Ramos (cell line): ENCODE data around the gene HRH2.

ENCODE experiments used
- in situ Hi-C: fragments of 300-500 bp; cut with MboI; formaldehyde crosslinking; loops from one replicate; pipeline ENCODE4 v1.14.3; 2022; ENCODE audit warnings: low sequenced_read_pairs; ENCODE audit not compliant: unreplicated experiment

HRH2 gene

GRCh38 chr5:175671013-175671412 is 13.1 kb downstream of the HRH2 start:
- in situ Hi-C loops: no loop called here

- in situ Hi-C loops: no loop called here
These were observed 15.2 kb downstream of the HRH2 start for GRCh38 chr5:175672976-175673648.

- in situ Hi-C loops: no loop called here
These were observed 17.0 kb downstream of the HRH2 start for GRCh38 chr5:175674731-175675346.

- in situ Hi-C loops: no loop called here
These were observed 18.0 kb downstream of the HRH2 start for GRCh38 chr5:175675873-175676272.

GRCh38 chr5:175677571-175677970 is 19.7 kb downstream of the HRH2 start:
- in situ Hi-C loops: no loop called here

- in situ Hi-C loops: no loop called here
These were observed 20.2 kb downstream of the HRH2 start for GRCh38 chr5:175678074-175678473.

GRCh38 chr5:175679411-175679810 is 21.5 kb downstream of the HRH2 start:
- in situ Hi-C loops: no loop called here

GRCh38 chr5:175680020-175680419 is 22.1 kb downstream of the HRH2 start:
- in situ Hi-C loops: no loop called here

- in situ Hi-C loops: no loop called here
These were observed 22.6 kb downstream of the HRH2 start for GRCh38 chr5:175680463-175680862.

- in situ Hi-C loops: no loop called here
These were observed 23.4 kb downstream of the HRH2 start for GRCh38 chr5:175681045-175681967.

- in situ Hi-C loops: no loop called here
These were observed 24.1 kb downstream of the HRH2 start for GRCh38 chr5:175681968-175682340.

GRCh38 chr5:175682664-175683063 is 24.8 kb downstream of the HRH2 start:
- in situ Hi-C loops: no loop called here

GRCh38 chr5:175683231-175683630 is 25.4 kb downstream of the HRH2 start:
- in situ Hi-C loops: no loop called here

GRCh38 chr5:175683921-175684320 is 26.1 kb downstream of the HRH2 start:
- in situ Hi-C loops: no loop called here

GRCh38 chr5:175684931-175685330 is 27.1 kb downstream of the HRH2 start:
- in situ Hi-C loops: no loop called here

GRCh38 chr5:175685701-175686350 is 28.0 kb downstream of the HRH2 start:
- in situ Hi-C loops: no loop called here

GRCh38 chr5:175686396-175686795 is 28.5 kb downstream of the HRH2 start:
- in situ Hi-C loops: no loop called here

- in situ Hi-C loops: no loop called here
These were observed 29.0 kb downstream of the HRH2 start for GRCh38 chr5:175686826-175687225.

GRCh38 chr5:175687231-175687701 is 29.4 kb downstream of the HRH2 start:
- in situ Hi-C loops: no loop called here

- in situ Hi-C loops: no loop called here
These were observed 30.7 kb downstream of the HRH2 start for GRCh38 chr5:175688352-175689146.
